ENCODE data around the gene KCNIP3. TPM values are rescaled to one million over a fixed set of nuclear protein-coding genes. Genes with fewer than 3 reads are reported as not detected.
A peak's percentile ranks its signal among the peaks of the same experiment; 100 is the strongest.
"Not testable (repeated sequence)": the region's sequence is repeated elsewhere in the genome, so short reads cannot be mapped to it uniquely, and the experiment has no call there.

Gene KCNIP3
- total RNA-seq, 3 donors from 2014 or later: 3.0 to 12.5 (median 4.1) TPM

DNA sequence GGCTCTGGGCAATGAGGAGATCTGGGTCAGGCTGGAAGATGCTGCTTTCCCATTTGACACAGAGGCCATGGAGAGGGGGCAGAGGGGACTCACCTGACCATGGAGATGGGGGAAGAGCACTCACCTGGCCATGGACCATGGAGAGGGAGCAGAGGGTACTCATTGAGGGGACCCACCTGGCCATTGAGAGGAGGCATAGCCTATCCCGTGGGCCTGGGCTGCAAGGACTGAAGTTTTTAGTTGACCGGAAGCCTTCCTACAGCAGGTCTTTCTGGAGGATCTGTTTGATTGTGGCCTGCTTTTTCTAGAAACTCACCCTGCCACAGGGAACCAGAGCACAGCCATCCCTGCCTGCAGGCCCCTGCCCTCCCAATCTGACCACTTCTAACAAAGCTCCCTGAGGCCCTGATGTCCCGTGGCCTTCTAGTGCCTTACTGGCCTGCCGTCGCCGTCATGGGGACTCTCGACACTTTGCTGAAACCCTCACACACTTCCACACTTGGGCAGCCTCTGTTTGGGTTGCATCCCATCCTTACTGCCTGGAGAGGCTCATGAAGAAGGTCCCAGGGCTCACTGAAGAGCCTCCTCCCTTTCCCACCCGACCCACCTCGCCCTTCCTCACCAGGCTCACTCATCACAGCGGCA, 28.0 kb upstream of the KCNIP3 start:
- ATAC-seq (no peak), DNase-seq (peak in 1 of 3 donors; percentile 0)
- no peaks in the 10 kb centered on the region for H3K36me3 ChIP-seq (ENCODE audit: low read depth)
- peaks cover 5% of the 10 kb centered on the region for H3K4me1 ChIP-seq (ENCODE audit: low read depth)
- TF ChIP-seq, protein P1, sequence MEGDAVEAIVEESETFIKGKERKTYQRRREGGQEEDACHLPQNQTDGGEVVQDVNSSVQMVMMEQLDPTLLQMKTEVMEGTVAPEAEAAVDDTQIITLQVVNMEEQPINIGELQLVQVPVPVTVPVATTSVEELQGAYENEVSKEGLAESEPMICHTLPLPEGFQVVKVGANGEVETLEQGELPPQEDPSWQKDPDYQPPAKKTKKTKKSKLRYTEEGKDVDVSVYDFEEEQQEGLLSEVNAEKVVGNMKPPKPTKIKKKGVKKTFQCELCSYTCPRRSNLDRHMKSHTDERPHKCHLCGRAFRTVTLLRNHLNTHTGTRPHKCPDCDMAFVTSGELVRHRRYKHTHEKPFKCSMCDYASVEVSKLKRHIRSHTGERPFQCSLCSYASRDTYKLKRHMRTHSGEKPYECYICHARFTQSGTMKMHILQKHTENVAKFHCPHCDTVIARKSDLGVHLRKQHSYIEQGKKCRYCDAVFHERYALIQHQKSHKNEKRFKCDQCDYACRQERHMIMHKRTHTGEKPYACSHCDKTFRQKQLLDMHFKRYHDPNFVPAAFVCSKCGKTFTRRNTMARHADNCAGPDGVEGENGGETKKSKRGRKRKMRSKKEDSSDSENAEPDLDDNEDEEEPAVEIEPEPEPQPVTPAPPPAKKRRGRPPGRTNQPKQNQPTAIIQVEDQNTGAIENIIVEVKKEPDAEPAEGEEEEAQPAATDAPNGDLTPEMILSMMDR (IDR thresholded peaks at IDR 0.05): no peak
- intact Hi-C loops (cut with DNase I, micrococcal nuclease): no loop called here
- no peaks in the 10 kb centered on the region for H3K9me3 ChIP-seq
- H3K4me3 ChIP-seq: no peak overlapping the region

DNA sequence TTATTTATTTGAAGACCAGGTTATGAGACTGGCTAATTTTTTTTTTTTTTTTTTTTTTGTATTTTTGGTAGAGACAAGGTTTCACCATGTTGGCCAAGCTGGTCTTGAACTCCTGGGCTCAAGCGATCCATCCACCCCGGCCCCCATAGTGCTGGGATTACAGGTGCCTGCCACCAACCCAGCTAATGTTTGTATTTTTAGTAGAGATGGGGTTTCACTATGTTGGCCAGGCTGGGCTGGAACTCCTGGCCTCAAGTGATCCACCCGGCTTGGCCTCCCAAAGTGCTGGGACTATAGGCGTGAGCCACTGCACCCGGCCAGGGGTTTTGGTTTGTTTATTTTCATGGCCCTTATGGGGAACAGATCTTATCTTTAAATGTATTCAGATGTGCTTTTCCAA, 27.4 kb upstream of the KCNIP3 start:
- intact Hi-C loops (cut with DNase I, micrococcal nuclease); H3K4me3 ChIP-seq; H3K36me3 ChIP-seq (ENCODE audit: low read depth); DNase-seq; ATAC-seq; H3K4me1 ChIP-seq (ENCODE audit: low read depth); H3K9me3 ChIP-seq: not testable (repeated sequence)

DNA sequence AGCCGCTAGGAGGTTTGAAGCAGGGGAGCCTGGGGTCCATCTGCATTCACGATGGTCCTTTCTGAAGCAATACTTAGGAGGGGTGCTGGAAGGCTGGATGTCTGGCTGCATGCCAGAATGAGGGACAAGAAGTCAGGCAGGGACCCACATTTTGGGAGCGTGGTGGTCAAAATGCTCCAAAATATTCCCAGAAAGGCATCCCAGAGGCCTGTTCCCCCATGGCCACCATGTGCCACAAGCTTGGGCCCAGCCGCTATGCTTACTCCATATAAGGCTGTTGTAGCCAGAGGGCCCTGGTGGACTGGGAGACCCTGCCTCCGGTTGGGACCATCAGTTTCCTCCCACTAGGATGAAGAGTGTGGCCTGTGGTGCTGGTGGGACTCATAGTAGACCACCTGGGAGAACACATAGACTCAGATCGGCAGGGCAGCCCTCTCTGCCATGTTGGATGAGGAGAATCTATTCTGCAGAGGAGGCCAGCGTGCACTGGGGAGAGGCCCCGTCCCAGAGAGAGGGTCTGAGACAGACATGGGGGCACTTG, 26.5 kb upstream of the KCNIP3 start:
- TF ChIP-seq, protein P1 (IDR thresholded peaks at IDR 0.05): no peak
- intact Hi-C loops (cut with DNase I, micrococcal nuclease): no loop called here
- Histone ChIP-seq H3K9me3 (no peaks in the 10 kb centered on the region), H3K36me3 (ENCODE audit: low read depth) (no peaks in the 10 kb centered on the region), H3K4me1 (ENCODE audit: low read depth) (peaks cover 10% of the 10 kb centered on the region), H3K4me3 (no peak overlapping the region)
- peak; percentile 1 to 18 (median 17) for DNase-seq
- ATAC-seq: no peak

DNA sequence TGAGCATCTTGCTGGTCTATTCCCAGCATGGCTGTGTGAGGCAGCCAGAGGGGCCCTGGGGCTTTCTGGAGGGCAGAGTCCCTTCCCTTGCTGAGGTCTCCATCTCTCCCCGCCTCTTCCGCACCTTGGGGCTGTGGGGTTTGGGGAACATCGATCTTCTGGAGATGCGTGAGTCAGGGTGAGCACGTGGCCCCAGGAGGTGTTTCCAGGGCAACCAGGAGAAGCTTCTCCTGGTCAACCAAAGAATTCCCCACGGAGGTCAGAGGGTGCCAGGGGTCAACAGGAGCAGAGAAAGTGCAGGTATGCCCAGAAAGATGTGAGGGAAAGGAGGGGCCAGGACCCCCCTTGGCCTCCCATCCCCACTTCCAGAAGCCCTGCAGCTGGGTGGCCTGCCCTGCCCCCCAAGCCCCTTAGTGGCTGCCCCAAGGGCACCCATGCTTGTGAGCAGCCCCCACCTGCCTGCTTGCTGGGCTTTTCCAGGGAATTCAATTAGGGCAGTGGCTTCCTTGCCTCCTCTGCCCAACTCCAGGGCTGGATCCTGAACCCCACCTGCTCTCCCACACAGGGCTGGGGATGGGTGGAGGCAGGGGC, 25.7 kb upstream of the KCNIP3 start:
- intact Hi-C loops (cut with DNase I, micrococcal nuclease): no loop called here
- Histone ChIP-seq H3K4me3 (no peak overlapping the region), H3K36me3 (ENCODE audit: low read depth) (no peaks in the 10 kb centered on the region), H3K9me3 (no peaks in the 10 kb centered on the region), H3K4me1 (ENCODE audit: low read depth) (peaks cover 18% of the 10 kb centered on the region)
- DNase-seq (peak; percentile 0 to 42 (median 16)), ATAC-seq (no peak)
- TF ChIP-seq, protein P1 (IDR thresholded peaks at IDR 0.05): no peak

DNA sequence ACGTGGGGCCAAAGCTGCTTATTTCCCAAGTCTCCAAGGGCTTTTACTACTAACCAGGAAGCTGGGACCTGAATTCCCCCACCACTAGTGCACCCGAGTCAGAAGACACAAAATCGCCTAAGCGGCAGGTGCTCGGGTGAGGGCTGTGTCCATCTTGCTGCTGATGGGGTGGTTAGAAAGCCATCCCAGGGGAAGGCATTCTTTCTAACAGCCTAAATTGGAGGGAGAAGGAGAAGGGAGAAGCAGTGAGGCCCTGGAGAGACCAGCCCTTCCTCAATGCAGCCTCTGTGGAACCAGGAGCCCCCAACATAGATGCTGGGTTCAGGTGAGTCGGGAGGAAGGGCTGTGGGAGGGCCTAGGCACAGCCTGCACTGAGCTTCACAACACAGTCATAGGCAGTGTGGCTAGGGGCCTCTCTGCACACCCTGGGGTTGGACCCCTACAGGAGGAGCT, 24.8 kb upstream of the KCNIP3 start:
- no peaks in the 10 kb centered on the region for H3K36me3 ChIP-seq (ENCODE audit: low read depth)
- H3K4me1 ChIP-seq (ENCODE audit: low read depth): peaks cover 23% of the 10 kb centered on the region
- TF ChIP-seq, protein P1 (IDR thresholded peaks at IDR 0.05): no peak
- intact Hi-C loops (cut with DNase I, micrococcal nuclease): no loop called here
- ATAC-seq (no peak), DNase-seq (peak; percentile 0 to 32 (median 20))
- H3K9me3 ChIP-seq: no peaks in the 10 kb centered on the region
- H3K4me3 ChIP-seq: no peak overlapping the region

DNA sequence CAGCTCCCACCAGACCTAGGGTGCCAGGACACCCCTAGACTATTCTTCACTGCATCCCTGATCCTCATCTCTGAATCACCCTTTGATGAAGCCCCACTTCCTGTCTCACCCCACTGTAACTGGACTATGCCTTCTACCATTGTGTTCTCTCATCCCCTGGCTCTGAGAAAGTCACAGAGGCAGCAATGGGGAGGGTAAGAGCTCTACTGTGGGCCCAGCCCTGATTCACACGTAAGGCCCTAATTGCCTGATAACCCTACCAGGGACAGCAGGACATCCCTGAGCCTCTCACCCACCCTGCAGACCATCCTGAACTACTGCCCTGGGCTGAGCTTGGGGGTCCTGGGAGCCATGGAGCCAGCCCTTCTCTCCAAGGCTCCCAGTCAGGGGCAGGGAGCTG, 24.4 kb upstream of the KCNIP3 start:
- peak; percentile 1 to 36 (median 19) for DNase-seq

More for the DNA sequence above, 24.4 kb upstream of the KCNIP3 start:
- intact Hi-C loops (cut with DNase I, micrococcal nuclease): no loop called here
- TF ChIP-seq, protein P1 (IDR thresholded peaks at IDR 0.05): no peak
- no peaks in the 10 kb centered on the region for H3K9me3 ChIP-seq
- peaks cover 23% of the 10 kb centered on the region for H3K4me1 ChIP-seq (ENCODE audit: low read depth)
- ATAC-seq: no peak
- H3K36me3 ChIP-seq (ENCODE audit: low read depth): no peaks in the 10 kb centered on the region
- H3K4me3 ChIP-seq: no peak overlapping the region

All from mucosa of descending colon (tissue), 3 donors.